ENCODE measurements around the gene TFG. TPM values are rescaled to one million over a fixed set of nuclear protein-coding genes. Genes with fewer than 3 reads are reported as not detected.

The TFG gene
- total RNA-seq, 1 donor from 2014 or later = 111 TPM

DNA sequence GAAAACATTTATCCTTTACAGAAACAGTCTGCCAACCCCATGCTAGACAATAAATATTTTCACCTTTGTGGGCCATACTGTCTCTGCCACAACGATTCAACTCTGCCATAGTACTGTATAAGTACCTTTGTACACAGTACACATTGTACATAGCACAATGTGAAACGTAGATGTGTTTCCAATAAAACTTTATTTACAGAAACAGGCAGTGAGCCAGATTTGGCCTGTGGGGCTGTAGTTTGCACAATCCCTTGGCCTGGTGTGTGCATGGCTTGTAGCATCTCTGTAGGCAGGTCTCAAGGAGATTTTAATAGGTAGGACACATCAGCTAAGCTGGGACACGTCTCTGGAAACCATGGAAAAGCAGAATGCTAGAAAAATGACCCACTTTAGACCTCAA is 74.3 kb downstream of the TFG start:
- H3K4me1 Mint-ChIP-seq (ENCODE audit: low read depth) = no peaks in the 10 kb centered on the region
- DNase-seq (ENCODE audit: low spot score, unreplicated experiment) = no peak
- no peak overlapping the region for H3K27ac Mint-ChIP-seq
- no peaks in the 10 kb centered on the region for H3K27me3 Mint-ChIP-seq
- TF ChIP-seq, protein P1, sequence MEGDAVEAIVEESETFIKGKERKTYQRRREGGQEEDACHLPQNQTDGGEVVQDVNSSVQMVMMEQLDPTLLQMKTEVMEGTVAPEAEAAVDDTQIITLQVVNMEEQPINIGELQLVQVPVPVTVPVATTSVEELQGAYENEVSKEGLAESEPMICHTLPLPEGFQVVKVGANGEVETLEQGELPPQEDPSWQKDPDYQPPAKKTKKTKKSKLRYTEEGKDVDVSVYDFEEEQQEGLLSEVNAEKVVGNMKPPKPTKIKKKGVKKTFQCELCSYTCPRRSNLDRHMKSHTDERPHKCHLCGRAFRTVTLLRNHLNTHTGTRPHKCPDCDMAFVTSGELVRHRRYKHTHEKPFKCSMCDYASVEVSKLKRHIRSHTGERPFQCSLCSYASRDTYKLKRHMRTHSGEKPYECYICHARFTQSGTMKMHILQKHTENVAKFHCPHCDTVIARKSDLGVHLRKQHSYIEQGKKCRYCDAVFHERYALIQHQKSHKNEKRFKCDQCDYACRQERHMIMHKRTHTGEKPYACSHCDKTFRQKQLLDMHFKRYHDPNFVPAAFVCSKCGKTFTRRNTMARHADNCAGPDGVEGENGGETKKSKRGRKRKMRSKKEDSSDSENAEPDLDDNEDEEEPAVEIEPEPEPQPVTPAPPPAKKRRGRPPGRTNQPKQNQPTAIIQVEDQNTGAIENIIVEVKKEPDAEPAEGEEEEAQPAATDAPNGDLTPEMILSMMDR (IDR thresholded peaks at IDR 0.05; ENCODE audit: unreplicated experiment) = no peak
- H3K36me3 Mint-ChIP-seq (ENCODE audit: insufficient read depth) = no peaks in the 10 kb centered on the region
- peaks cover 11% of the 10 kb centered on the region for H3K9me3 Mint-ChIP-seq (ENCODE audit: low read depth)
- H3K4me3 Mint-ChIP-seq (ENCODE audit: low read depth) = no peak overlapping the region

DNA sequence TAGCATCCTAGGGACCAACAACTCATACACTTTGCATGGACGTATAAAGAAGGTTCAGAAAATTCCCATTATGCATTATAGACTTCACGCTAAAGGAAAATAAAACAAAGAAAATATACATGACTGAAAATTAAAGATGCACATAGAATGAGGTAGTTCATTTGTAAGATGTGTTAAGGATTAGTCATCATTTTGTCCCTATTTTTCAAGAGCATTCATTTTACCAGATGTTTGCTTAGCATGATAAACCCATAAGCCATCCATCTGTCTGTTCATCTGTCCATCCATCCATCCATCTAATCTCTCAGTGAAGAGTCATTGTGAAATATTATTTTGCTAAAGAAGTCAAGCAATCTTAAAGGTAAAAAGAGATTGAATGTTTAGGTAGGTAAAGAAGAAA is 80.3 kb downstream of the TFG start:
- H3K4me3 Mint-ChIP-seq (ENCODE audit: low read depth) = no peak overlapping the region
- TF ChIP-seq, protein P1 (IDR thresholded peaks at IDR 0.05; ENCODE audit: unreplicated experiment) = no peak
- peaks cover 8% of the 10 kb centered on the region for H3K9me3 Mint-ChIP-seq (ENCODE audit: low read depth)
- no peaks in the 10 kb centered on the region for H3K27me3 Mint-ChIP-seq
- no peak overlapping the region for H3K27ac Mint-ChIP-seq
- no peaks in the 10 kb centered on the region for H3K4me1 Mint-ChIP-seq (ENCODE audit: low read depth)
- DNase-seq (ENCODE audit: low spot score, unreplicated experiment) = no peak
- no peaks in the 10 kb centered on the region for H3K36me3 Mint-ChIP-seq (ENCODE audit: insufficient read depth)

DNA sequence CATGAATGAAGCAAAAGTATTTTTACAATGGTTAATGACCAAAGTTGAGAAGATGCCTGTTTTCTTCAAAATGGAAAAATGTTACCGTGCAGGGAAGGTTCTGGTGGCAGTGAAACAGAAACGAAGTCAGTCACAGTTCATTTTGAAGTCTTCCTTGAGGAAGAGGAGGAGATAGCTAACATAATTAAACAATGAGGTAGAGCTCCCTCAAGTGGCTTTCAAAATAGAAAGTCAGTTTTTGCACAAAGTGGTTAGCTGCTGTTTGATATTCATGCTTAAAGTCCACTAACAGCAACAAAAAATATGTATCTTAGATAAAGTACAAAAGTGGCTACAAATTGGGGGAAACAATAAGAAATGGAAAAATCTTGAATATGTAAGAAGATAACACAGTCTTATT is 87.3 kb downstream of the TFG start:
- Mint-ChIP-seq H3K36me3 (ENCODE audit: insufficient read depth) (no peaks in the 10 kb centered on the region), H3K4me3 (ENCODE audit: low read depth) (no peak overlapping the region), H3K27me3 (no peaks in the 10 kb centered on the region), H3K4me1 (ENCODE audit: low read depth) (no peaks in the 10 kb centered on the region), H3K9me3 (ENCODE audit: low read depth) (no peaks in the 10 kb centered on the region), H3K27ac (no peak overlapping the region)
- TF ChIP-seq, protein P1 (IDR thresholded peaks at IDR 0.05; ENCODE audit: unreplicated experiment) = peak; percentile 12
- DNase-seq (ENCODE audit: low spot score, unreplicated experiment) = no peak

DNA sequence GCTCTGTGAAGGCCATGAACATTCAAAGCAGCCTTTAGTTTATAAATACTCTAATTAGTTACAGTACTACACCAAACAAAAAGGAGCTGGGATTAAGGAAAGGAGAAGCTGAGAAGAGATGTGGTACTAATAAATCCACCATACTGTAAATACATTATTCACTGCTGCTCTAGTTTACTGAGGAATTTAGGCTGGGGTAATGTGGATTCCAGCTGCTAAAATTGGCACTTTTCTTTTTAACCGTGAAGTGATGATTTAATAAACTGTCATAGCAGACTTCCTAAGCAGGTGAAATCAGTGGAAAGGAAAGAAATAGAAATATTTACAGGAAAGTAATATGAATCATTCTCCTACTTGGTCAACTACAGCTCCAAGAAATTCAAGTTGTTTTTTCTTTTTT is 88.7 kb downstream of the TFG start:
- H3K36me3 Mint-ChIP-seq (ENCODE audit: insufficient read depth) = no peaks in the 10 kb centered on the region
- H3K27ac Mint-ChIP-seq = no peak overlapping the region
- no peaks in the 10 kb centered on the region for H3K27me3 Mint-ChIP-seq
- no peak for DNase-seq (ENCODE audit: low spot score, unreplicated experiment)
- H3K4me3 Mint-ChIP-seq (ENCODE audit: low read depth) = no peak overlapping the region
- no peaks in the 10 kb centered on the region for H3K9me3 Mint-ChIP-seq (ENCODE audit: low read depth)
- TF ChIP-seq, protein P1 (IDR thresholded peaks at IDR 0.05; ENCODE audit: unreplicated experiment) = no peak
- H3K4me1 Mint-ChIP-seq (ENCODE audit: low read depth) = no peaks in the 10 kb centered on the region

Other genes with a start within 250 kb of the TFG start
- gene TMEM45A, start 216.9 kb upstream of the TFG start, total RNA-seq = 9.9 and 13.6 TPM in 2 replicates
- gene ADGRG7, start 99.9 kb upstream of the TFG start, total RNA-seq = 1.3 and 1.4 TPM in 2 replicates